ENCODE measurements around the gene SLC35F6.
A peak's percentile ranks its signal among the peaks of the same experiment; 100 is the strongest.
"Not testable (repeated sequence)": the region's sequence is repeated elsewhere in the genome, so short reads cannot be mapped to it uniquely, and the experiment has no call there.

SLC35F6 gene

GRCh38 chr2:26754539-26754938 lies 9.5 kb upstream of the SLC35F6 start:
- no peak overlapping the region for H3K4me3 ChIP-seq (ENCODE audit: control insufficient read depth, low read depth, low read length)
- DNase-seq (ENCODE audit: low read depth), result no peak
- no peak for TF ChIP-seq CTCF (IDR thresholded peaks at IDR 0.05; ENCODE audit: control insufficient read depth, insufficient read depth, low read depth, low read length, missing control alignments)

DNA sequence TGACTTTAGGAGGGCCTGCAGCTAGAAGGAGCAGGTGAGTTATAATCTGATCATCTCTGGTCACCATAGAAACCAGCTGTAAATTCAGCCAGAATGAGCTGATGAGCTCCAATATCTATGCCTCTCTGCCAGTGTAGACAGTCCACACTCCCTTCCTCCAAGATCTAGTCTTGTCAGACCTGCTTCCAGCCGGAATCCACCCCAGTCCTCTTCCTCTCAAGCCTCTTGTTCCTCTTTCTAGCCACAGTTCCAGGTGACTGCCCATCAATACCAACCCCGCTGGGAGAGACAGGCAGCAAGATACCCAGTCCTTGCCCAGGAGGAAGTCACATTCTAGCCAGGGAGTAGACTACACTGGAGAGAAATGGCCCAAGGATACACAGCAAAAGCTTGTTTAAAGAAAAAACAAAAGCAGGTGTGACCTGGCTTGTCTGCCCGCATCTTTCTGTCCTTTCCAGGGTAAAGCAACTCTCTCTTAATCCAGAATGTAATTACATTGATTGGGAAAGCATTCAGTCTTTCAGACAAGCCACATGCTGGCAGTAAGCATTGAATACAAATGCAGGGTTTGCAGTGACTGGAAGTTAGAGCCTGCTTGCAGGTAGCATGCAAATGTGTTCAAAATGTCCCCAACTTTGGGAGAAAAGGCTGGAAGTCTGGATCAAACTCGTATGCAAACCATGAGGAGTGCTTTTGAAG lies 9.0 kb upstream of the SLC35F6 start:
- DNase-seq (ENCODE audit: low read depth), result no peak
- no peak overlapping the region for H3K4me3 ChIP-seq (ENCODE audit: control insufficient read depth, low read depth, low read length)
- TF ChIP-seq CTCF (IDR thresholded peaks at IDR 0.05; ENCODE audit: control insufficient read depth, insufficient read depth, low read depth, low read length, missing control alignments), result no peak

GRCh38 chr2:26756337-26756736 lies 7.7 kb upstream of the SLC35F6 start:
- no peak overlapping the region for H3K4me3 ChIP-seq (ENCODE audit: control insufficient read depth, low read depth, low read length)
- TF ChIP-seq CTCF (IDR thresholded peaks at IDR 0.05; ENCODE audit: control insufficient read depth, insufficient read depth, low read depth, low read length, missing control alignments), result no peak
- DNase-seq (ENCODE audit: low read depth), result no peak

DNA sequence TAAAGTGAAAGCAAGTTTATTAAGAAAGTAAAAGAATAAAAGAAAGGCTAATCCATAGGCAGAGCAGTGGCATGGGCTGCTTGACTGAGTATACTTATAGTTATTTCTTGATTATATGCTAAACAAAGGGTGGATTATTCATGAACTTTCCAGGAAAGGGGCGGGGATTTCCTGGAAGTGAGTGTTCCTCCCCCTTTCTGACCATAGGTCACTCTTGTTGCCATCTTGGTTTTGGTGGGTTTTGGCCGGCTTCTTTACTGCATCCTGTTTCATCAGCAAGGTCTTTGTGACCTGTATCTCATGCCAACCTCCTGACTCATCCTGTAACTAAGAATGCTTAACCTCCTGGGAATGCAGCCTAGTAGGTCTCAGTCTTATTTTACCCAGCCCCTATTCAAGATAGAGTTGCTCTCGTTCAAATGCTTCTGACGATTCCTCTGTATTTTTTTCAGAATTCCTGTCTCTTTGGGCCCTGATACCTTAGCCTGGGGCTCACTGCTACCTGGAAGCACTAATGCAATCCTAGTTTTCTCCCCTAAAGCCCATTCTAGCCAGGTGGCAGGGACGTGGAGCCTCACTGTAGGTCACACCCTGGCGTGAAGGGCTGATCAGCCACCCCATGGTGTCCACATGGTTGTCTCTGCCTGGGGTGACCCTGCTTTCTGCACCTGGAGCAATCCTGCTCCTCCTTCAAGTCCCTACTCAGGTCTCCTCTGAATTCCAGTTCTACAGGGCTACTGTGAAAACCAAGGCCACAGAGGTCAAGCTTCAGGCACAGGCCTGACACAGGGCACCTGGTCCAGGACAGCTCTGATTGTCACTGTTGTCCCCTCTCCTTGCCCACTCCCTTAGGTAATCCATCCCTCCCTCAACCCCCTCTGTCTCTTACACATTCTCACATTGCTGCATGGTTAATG lies 6.0 kb upstream of the SLC35F6 start:
- no peak overlapping the region for H3K4me3 ChIP-seq (ENCODE audit: control insufficient read depth, low read depth, low read length)
- peak; percentile 97 for DNase-seq (ENCODE audit: low read depth)
- no peak for TF ChIP-seq CTCF (IDR thresholded peaks at IDR 0.05; ENCODE audit: control insufficient read depth, insufficient read depth, low read depth, low read length, missing control alignments)

GRCh38 chr2:26758790-26759321 lies 5.2 kb upstream of the SLC35F6 start:
- H3K4me3 ChIP-seq (ENCODE audit: control insufficient read depth, low read depth, low read length), result no peak overlapping the region
- DNase-seq (ENCODE audit: low read depth), result no peak
- TF ChIP-seq CTCF (IDR thresholded peaks at IDR 0.05; ENCODE audit: control insufficient read depth, insufficient read depth, low read depth, low read length, missing control alignments), result no peak

DNA sequence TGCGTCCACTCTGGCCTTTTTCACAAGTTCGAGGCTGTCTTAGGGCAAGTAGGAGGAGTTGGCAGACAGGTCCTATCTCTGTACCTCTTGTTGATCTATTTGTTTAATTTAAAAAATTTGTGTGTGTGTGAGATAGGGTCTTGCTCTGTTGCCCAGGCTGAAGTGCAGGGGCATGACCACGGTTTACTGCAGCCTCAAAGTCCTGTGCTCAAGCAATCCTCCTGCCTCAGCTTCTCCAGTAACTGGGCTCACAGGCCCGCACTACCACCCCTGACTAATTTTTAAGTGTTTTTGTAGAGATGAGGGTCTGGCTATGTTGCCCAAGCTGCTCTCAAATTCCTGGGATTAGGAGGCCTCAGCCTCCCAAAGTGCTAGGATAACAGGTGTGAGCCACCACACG lies 4.2 kb upstream of the SLC35F6 start:
- TF ChIP-seq CTCF (IDR thresholded peaks at IDR 0.05; ENCODE audit: control insufficient read depth, insufficient read depth, low read depth, low read length, missing control alignments), result no peak
- DNase-seq (ENCODE audit: low read depth), result no peak

DNA sequence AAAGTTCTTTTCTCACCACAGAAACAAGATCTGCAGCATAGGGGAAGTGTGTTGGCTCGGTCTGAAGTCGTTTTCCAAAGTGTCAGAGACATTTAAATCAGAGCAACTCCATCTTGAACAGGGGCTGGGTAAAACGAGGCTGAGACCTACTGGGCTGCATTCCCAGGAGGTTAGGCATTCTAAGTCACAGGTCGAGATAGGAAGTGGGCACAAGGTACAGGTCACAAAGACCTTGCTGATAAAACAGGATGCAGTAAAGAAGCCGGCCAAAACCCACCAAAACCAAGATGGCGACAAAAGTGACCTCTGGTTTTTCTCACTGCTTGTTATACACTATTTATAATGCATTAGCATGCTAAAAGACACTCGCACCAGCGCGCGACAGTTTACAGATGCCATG lies 3.1 kb upstream of the SLC35F6 start:
- H3K4me3 ChIP-seq (ENCODE audit: control insufficient read depth, low read depth, low read length); DNase-seq (ENCODE audit: low read depth): not testable (repeated sequence)

More for the DNA sequence above, 4.2 kb upstream of the SLC35F6 start:
- H3K4me3 ChIP-seq (ENCODE audit: control insufficient read depth, low read depth, low read length), result no peak overlapping the region

Data from AG09309 (cell line).